Activated naive CD4-positive, alpha-beta T cell treated with anti-CD3 and anti-CD28 coated beads, Interleukin-2, amount 50 U/mL, for 72 hours (primary cell): ENCODE results near the gene NFKBIE. TPM values are rescaled to one million over a fixed set of nuclear protein-coding genes. Genes with fewer than 3 reads are reported as not detected.

Experiments
- ATAC-seq, 2 donors: fragments of 150-1000 bp; cut with Tn5 transposase; 2 replicates each; pipeline ENCODE4 v1.10.0; 2021; ENCODE audit warnings: mild to moderate bottlenecking in 2 of 2, moderate library complexity in 2 of 2
- DNase-seq, 2 donors: peaks; one replicate each; pipeline ENCODE4 v3.0.0; 2021 to 2022; ENCODE audit warnings: low spot score in 2 of 2
- H3K27ac Mint-ChIP-seq, 2 donors: one replicate each; pipeline ENCODE4 v1.8.0; 2022; ENCODE audit warnings: mild to moderate bottlenecking in 2 of 2, mixed read lengths in 2 of 2
- H3K36me3 Mint-ChIP-seq, 2 donors: one replicate each; pipeline ENCODE4 v1.8.0; 2022; ENCODE audit warnings: mixed read lengths in 2 of 2
- H3K9me3 Mint-ChIP-seq, 2 donors: one replicate each; pipeline ENCODE4 v1.8.0; 2022; ENCODE audit warnings: mixed read lengths in 2 of 2
- total RNA-seq, 2 donors: library from RNA; stranded (reverse); gene quantifications; one replicate each; pipeline ENCODE4 v1.2.3, GENCODE V29; 2022

The NFKBIE gene
- total RNA-seq, 2 donors from 2014 or later, result 17.7 to 19.9 TPM

GRCh38 chr6:44269178-44269920 is 4.0 kb upstream of the NFKBIE start:
- ATAC-seq, result peak; percentile 38 to 76
- DNase-seq, result no peak
- no peaks in the 10 kb centered on the region for H3K9me3 Mint-ChIP-seq
- H3K27ac Mint-ChIP-seq, result peak overlapping the region in 1 of 2 donors; percentile 37
- H3K36me3 Mint-ChIP-seq, result peaks cover 6 to 7% of the 10 kb centered on the region in 2 donors

- Mint-ChIP-seq H3K36me3 (peaks cover 12 to 18% of the 10 kb centered on the region in 2 donors), H3K27ac (no peak overlapping the region), H3K9me3 (no peaks in the 10 kb centered on the region)
- ATAC-seq, result no peak
- DNase-seq, result peak in 1 of 2 donors; percentile 69
Measured at GRCh38 chr6:44268095-44268628, 2.8 kb upstream of the NFKBIE start.

GRCh38 chr6:44267252-44267651 is 1.9 kb upstream of the NFKBIE start:
- Mint-ChIP-seq H3K9me3 (no peaks in the 10 kb centered on the region), H3K36me3 (peaks cover 12 to 23% of the 10 kb centered on the region in 2 donors), H3K27ac (no peak overlapping the region)
- DNase-seq (no peak), ATAC-seq (no peak)

GRCh38 chr6:44266347-44266746 is 996 bp upstream of the NFKBIE start:
- peak in 1 of 2 donors; percentile 27 for ATAC-seq
- H3K36me3 Mint-ChIP-seq, result peaks cover 12 to 23% of the 10 kb centered on the region in 2 donors
- H3K27ac Mint-ChIP-seq, result peak overlapping the region; percentile 22 to 86
- H3K9me3 Mint-ChIP-seq, result no peaks in the 10 kb centered on the region
- no peak for DNase-seq

- H3K27ac Mint-ChIP-seq, result peak overlapping the region; percentile 22 to 86
- peaks cover 18 to 23% of the 10 kb centered on the region in 2 donors for H3K36me3 Mint-ChIP-seq
- H3K9me3 Mint-ChIP-seq, result no peaks in the 10 kb centered on the region
- ATAC-seq (peak in 1 of 2 donors; percentile 68), DNase-seq (no peak)
Measured at GRCh38 chr6:44265722-44266233, 427 bp upstream of the NFKBIE start.

GRCh38 chr6:44264154-44265006 is 971 bp downstream of the NFKBIE start:
- Mint-ChIP-seq H3K27ac (peak overlapping the region; percentile 86 to 95), H3K36me3 (peaks cover 19 to 23% of the 10 kb centered on the region in 2 donors), H3K9me3 (no peaks in the 10 kb centered on the region)
- DNase-seq (no peak), ATAC-seq (peak; percentile 19 to 30)

- ATAC-seq (peak in 1 of 2 donors; percentile 39), DNase-seq (no peak)
- Mint-ChIP-seq H3K9me3 (no peaks in the 10 kb centered on the region), H3K36me3 (peaks cover 23% of the 10 kb centered on the region in 2 donors), H3K27ac (peak overlapping the region; percentile 86 to 95)
Measured at GRCh38 chr6:44263354-44264100, 1.8 kb downstream of the NFKBIE start.

GRCh38 chr6:44262467-44263353 is 2.6 kb downstream of the NFKBIE start:
- H3K36me3 Mint-ChIP-seq, result peaks cover 23 to 26% of the 10 kb centered on the region in 2 donors
- H3K27ac Mint-ChIP-seq, result peak overlapping the region; percentile 86 to 95
- DNase-seq, result no peak
- no peak for ATAC-seq
- no peaks in the 10 kb centered on the region for H3K9me3 Mint-ChIP-seq

- peaks cover 26 to 29% of the 10 kb centered on the region in 2 donors for H3K36me3 Mint-ChIP-seq
- H3K27ac Mint-ChIP-seq, result peak overlapping the region in 1 of 2 donors; percentile 17
- no peaks in the 10 kb centered on the region for H3K9me3 Mint-ChIP-seq
- DNase-seq, result no peak
- ATAC-seq, result no peak
Measured at GRCh38 chr6:44261581-44261980, 3.8 kb downstream of the NFKBIE start.

GRCh38 chr6:44260451-44261297 is 4.7 kb downstream of the NFKBIE start:
- ATAC-seq (no peak), DNase-seq (no peak)
- Mint-ChIP-seq H3K36me3 (peaks cover 32 to 33% of the 10 kb centered on the region in 2 donors), H3K9me3 (no peaks in the 10 kb centered on the region), H3K27ac (peak overlapping the region; percentile 17 to 51)

GRCh38 chr6:44260011-44260410 is 5.3 kb downstream of the NFKBIE start:
- H3K36me3 Mint-ChIP-seq, result peaks cover 32 to 39% of the 10 kb centered on the region in 2 donors

GRCh38 chr6:44258921-44259320 is 6.4 kb downstream of the NFKBIE start:
- no peak for ATAC-seq
- no peaks in the 10 kb centered on the region for H3K9me3 Mint-ChIP-seq
- peaks cover 21 to 37% of the 10 kb centered on the region in 2 donors for H3K36me3 Mint-ChIP-seq

More at GRCh38 chr6:44260011-44260410, 5.3 kb downstream of the NFKBIE start:
- Mint-ChIP-seq H3K27ac (peak overlapping the region in 1 of 2 donors; percentile 51), H3K9me3 (no peaks in the 10 kb centered on the region)
- DNase-seq (no peak), ATAC-seq (no peak)

GRCh38 chr6:44258325-44258863 is 7.0 kb downstream of the NFKBIE start:
- ATAC-seq (no peak), DNase-seq (no peak)
- Mint-ChIP-seq H3K36me3 (peaks cover 23 to 36% of the 10 kb centered on the region in 2 donors), H3K27ac (peak overlapping the region in 1 of 2 donors; percentile 100), H3K9me3 (no peaks in the 10 kb centered on the region)

More at GRCh38 chr6:44258921-44259320, 6.4 kb downstream of the NFKBIE start:
- DNase-seq, result no peak
- H3K27ac Mint-ChIP-seq, result peak overlapping the region in 1 of 2 donors; percentile 100

GRCh38 chr6:44257753-44258324 is 7.5 kb downstream of the NFKBIE start:
- Mint-ChIP-seq H3K36me3 (peaks cover 28 to 36% of the 10 kb centered on the region in 2 donors), H3K27ac (peak overlapping the region; percentile 78 to 100), H3K9me3 (no peaks in the 10 kb centered on the region)
- no peak for ATAC-seq
- no peak for DNase-seq
